Suppressor macrophage treated with lipopolysaccharide for 4 hours (primary cell): Measurements from ENCODE around the gene TOMM5.
"Not testable (repeated sequence)": the region's sequence is repeated elsewhere in the genome, so short reads cannot be mapped to it uniquely, and the experiment has no call there.

Experiments
- DNase-seq: peaks from one replicate; pipeline ENCODE4 v3.0.0-alpha.2; 2020

TOMM5 gene

DNA sequence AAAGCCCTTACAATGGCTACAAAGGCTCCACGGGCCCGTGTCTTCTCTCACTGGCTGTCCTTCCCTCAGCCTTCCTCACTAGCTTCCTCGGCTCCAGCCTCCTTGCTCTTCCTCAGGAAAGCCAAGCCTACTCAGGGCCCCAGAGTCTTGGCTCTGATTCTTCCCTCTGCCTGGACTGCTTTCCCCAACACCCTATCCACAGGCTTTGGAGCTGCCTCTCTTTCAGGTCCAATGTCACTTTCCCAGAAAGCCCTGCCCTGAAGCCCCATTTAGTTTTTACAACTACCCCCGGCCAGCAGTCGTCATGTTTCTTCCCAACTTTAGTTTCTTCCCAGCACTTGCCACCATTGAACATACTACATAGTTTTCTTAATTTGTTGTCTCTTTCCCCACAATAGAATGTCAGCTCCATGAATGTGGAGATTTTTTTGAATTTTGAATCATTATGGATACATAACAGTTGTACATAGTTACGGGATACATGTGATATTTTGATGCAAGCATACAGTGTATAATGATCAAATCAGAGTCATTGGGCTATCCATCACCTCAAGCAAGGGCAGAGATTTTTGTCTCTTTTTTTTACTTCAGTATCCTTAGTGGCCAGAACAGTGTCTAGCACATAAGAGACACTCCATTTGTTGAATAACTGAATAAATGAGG, 17.5 kb upstream of the TOMM5 start:
- no peak for DNase-seq

DNA sequence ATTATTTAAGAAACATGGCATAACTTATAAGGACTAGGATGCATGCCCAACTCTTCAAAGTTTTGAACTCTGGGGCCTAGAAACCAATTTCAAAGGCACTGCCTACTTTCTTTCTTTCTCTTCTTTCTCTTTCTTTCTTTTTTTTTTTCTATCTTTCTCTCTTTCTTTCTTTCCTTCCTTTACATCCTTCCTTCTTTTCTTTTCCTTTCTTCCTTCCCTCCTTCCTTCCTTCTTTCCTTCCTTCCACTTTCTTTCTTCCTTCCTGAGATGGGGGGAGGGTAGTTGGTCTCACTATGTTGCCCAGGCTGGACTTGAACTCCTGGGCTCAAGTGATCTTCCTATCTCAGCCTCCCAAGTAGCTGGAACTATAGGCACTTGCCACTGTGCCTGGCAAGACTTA, 15.9 kb upstream of the TOMM5 start:
- DNase-seq, result no peak

DNA sequence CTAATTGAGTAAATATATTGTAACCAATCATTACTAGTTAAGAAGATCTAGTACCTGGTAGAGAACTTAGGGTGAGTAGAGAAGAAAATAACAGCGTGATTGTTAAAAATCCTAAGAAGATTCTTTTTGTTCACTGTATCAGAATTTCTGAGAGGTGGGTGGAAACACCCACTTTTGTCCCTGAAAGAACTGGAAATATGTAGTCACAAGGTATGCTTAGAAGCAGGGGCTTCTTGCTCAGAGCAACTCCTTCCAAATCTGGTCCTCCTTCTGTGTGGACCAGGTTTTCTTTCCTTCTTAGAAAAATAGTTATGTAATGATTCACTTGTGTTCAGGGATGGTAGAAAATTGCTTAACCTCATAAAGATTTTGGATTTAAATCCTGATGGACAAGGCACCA, 11.9 kb upstream of the TOMM5 start:
- DNase-seq, result no peak

DNA sequence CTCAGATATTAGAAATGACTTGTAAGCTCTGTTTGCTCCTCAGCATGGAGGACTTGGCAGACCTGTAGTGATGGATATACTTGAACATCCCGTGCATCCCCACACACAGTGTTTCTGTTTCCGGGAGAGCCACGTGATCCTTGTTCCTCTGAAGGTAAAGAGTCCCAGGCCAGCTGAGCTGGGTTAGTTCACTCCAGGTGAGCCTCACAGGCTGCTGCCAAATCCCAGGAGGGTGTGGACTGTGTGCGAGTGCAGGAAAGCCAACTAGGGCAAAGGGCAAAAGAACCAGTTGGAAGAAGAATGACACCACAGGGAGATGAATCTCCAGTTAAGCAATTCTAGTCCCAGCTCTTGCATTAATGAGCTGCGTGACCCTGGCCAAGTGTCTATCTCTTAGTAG, 10.4 kb upstream of the TOMM5 start:
- DNase-seq, result no peak

DNA sequence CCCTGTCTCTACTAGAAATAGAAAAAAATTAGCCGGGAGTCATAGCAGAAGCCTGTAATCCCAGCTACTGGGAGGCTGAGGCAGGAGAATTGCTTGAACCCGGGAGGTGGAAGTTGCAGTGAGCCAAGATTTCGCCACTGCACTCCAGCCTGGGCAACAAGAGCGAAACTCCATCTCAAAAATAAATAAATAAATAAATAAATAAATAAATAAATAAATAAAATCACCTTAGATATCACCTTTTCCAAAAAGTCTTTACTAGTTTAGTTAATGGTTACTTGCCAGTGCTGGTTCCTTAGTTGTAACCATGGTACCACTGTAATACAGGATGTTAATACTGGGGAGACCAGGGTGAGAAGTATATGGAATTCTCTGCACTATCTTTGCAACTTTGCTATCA, 9.7 kb upstream of the TOMM5 start:
- not testable (repeated sequence) for DNase-seq

GRCh38 chr9:37596504-37596903, 4.1 kb upstream of the TOMM5 start:
- no peak for DNase-seq

GRCh38 chr9:37593883-37594448, 1.6 kb upstream of the TOMM5 start:
- no peak for DNase-seq

DNA sequence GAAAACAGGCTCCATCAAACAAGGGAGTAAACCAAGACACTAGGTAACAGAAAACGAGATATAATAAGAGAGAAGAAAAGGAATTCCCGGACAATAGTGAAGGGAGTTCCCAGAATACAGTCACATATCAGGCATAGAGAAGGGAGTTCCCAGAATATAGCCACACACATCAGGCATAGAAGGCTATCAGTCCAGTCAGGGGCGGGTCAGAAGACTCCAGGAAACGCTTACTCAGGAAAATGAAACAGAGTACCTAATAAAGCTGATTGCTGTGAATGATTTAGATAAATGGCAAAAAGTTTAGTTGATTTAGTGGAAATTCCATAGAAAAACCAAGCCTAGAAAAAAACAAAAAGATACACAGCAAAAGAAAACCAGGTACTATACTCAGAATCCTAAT, 4.9 kb downstream of the TOMM5 start:
- peak; percentile 48 for DNase-seq

DNA sequence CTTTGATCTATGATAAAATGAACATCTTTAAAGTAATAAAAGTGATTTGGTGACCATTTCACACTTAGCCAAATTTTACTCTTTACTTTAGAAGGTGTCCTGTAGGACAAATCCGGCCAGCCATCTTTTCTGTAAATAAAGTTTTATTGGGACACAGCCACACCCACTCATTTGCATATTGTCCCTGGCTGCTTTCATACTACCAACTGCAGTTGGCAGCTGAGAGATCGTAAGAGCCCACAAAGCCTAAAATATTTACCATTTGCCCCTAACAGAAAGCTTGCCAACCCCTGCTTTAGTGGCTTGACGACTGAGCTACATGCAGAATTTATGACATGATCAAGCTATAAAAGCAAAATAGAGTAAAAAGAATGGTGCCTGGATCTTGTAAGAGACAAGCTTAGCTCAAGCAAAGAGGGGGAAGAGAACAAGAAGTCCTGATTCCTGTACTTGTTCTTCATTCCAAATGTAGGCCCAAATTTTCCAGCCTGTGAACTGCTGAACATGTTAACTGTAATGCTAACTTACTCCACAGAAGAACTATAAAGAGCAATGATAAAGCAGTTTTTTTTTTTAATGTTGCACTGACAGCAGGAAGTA, 8.8 kb downstream of the TOMM5 start:
- DNase-seq, result no peak

DNA sequence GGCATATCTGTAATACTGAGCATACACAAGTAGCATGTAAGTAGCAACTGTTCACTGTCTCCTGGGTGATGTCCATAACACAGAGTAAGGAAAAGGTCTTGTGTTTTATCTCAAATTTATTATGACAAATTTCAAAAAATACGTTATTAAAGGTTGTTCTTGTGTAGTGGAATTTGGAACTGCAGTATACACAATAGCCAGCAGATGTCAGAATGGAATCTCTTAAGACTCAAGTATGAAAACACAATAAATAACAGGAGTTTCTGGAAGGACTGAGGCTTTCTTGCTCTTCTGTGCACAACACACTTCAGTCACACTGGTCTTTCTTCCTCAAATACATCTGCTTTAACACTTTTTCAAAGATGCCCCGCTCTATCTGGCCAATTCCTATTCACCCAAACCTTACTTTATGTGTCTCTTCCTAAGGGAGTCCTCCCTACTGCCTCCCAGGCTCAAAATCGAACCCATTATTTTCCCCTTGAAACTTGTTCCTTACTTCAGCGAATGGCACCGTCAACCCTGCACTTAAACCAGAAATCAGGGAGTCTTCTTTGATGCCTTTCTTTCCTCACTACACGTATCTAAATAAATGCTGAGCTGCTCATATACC, 9.7 kb downstream of the TOMM5 start:
- DNase-seq, result peak; percentile 57

- peak; percentile 68 for DNase-seq
Observed at GRCh38 chr9:37575921-37576721, 16.3 kb downstream of the TOMM5 start, which contains the start of gene FBXO10. Gene FBXO10, minus strand, starts transcription at chr9:37576380. Its CDS starts 34,612 bp downstream, at chr9:37541768.

GRCh38 chr9:37575511-37575914, 16.9 kb downstream of the TOMM5 start:
- DNase-seq, result no peak

- DNase-seq, result no peak
Observed at GRCh38 chr9:37575001-37575400, 17.4 kb downstream of the TOMM5 start.

DNA sequence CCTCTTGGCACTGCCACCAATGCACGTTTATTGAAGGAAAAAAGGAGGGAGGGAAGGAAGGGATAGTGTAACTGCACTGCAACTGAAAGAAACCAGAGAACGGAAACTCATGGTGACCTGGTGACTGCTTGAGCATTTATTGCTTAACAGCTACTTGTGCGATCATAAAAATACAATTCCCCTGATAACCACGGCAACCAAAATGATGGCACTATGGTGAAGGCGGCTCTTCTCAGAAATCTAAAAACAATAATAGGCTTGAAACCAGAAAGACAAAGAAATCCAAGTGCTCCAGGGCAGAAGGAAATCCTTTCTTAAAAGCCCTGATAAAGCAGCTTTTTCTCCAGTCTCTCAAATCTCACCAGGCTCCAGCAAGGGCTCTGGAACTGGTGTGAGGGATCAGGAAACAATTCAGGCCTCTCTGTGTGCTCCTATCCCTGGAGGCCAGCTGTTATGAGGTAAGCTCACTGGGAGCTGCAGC, 18.1 kb downstream of the TOMM5 start:
- peak; percentile 24 for DNase-seq

DNA sequence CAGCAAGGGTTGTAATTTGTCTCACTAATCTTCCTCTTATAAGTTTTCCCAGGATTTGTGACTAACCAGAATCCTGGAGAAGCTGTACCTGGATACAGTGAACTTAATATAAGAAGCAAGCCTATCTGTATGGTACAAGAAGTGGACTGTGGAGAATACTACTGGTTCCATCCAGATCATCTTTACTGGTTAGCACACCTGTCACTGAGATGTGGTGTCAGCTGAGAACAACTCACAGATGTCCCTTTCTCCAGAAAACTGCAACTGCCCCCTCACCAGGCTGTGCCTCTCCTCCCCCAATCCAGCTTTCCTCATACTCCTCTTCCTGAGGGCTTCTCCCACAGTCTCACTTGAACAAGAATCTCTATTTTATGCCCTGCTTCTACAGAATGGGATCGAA, 21.1 kb downstream of the TOMM5 start:
- no peak for DNase-seq

GRCh38 chr9:37566716-37567115, 25.7 kb downstream of the TOMM5 start:
- DNase-seq, result no peak

DNA sequence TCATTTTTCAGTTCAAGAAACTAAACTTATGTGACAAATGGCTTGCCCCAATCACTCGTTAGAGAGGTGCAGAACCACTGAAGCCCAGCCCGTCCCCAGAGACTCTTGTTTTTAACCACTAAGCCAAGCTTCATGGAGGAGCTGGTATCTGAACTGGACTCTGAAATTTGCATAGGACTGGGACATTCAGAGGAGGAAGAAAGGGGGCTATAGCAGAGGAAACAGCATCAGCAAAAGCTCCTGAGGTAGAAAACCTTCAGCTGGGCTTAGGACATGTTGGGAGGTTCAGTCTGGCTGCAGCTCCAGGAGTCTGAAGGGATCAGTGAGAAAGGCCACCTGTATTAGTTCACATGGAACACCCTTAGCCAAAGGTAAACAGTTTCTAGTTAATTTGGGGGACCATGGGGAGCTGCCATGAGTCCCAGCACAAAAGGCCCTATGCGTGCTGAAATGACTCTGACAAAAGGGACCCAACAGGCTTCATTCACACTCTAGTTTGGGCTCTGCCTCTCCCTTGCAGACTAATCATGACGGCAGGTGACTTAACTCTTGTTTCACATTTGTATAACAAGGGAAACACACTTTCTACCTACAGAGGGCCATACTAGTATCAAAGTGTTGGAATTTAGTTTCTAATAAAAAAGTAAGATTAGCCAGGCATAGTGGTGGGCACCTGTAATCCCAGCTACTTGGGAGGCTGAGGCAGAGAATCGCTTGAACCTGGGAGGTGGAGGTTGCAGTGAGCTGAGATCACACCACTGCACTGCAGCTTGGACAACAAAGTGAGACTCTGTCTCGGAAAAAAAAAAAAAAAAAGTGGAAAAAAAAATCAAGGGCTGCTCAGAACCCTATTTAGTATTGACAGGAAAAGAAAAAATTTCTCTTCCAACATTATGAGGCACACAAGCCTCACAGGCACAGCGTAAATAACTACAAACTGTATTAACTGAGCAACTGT, 26.5 kb downstream of the TOMM5 start:
- no peak for DNase-seq

DNA sequence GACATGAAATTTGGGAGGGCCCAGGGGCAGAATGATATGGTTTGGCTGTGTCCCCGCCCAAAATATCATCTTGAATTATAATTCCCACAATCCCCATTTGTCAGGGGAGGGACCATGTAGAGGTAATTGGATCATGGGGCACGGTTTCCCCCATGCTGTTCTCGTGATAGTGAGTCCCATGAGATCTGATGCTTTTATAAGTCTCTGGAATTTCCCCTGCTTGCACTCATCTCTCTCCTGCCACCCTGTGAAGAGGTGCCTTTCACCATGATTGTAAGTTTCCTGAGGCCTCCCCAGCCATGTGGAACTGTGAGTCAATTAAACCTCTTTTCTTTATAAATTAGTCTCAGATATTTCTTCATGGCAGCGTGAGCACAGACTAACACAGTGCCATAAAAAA, 27.5 kb downstream of the TOMM5 start:
- DNase-seq, result no peak

DNA sequence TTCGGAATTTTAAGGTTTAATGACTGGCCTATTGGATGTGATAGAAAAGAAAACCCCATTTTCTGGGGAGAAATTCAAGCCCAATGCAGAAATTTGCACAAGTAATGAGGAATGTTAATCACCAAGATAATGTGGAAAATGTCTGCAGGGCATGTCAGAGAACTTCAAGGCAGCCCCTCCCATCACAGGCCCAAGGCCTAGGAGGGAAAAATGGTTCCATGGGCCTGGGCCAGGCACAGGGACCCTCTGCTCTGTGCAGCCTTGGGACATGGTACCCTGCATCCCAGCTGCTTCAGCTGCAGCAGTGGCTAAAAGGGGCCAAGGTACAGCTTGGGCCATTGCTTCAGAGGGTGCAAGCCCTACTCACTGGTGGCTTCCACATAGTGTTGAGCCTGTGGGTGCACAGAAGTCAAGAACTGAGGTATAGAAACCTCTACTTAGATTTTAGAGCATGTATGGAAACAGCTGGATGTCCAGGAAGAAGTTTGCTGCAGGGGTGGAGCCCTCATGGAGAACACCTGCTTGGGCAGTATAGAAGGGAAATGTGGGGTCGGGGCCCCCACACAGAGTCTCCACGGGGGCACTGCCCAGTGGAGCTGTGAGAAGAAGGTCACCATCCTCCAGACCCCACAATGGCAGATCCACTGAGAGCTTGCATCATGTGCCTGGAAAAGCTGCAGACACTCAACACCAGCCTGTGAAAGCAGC, 28.4 kb downstream of the TOMM5 start:
- DNase-seq, result no peak

GRCh38 chr9:37562826-37563225, 29.6 kb downstream of the TOMM5 start:
- DNase-seq, result no peak

- DNase-seq, result no peak
Observed at GRCh38 chr9:37561682-37562081, 30.7 kb downstream of the TOMM5 start.
